HG03558 (cell line): ENCODE results near the gene ARHGEF37.
"Not testable (repeated sequence)": the region's sequence is repeated elsewhere in the genome, so short reads cannot be mapped to it uniquely, and the experiment has no call there.

Experiments
- ATAC-seq: cut with Tn5 transposase; IDR thresholded peaks from one replicate; pipeline ENCODE4 v1.9.1; 2021; ENCODE audit warnings: moderate number of reproducible peaks; ENCODE audit not compliant: unreplicated experiment; ENCODE audit errors: extremely low read depth

Gene ARHGEF37

DNA sequence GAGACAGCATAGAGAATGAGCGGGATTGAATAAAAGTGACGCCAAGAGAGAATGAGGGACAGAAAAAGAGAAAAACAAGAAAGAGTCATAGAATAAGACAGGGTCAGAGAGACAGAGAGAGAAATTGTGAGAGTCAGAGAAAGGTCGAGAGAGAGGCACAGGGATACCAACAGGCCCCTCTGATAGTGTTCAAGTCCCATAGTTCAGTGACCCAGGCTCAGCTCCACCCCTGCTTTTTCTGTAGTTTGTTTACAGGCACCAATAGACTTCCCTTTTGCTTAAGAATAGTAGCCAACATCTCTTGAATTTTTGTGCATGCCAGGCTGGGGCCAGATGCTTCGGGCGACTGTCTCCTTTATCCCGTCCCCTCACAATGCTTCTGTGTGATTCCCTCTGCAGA, 62.5 kb downstream of the ARHGEF37 start:
- no peak for ATAC-seq

DNA sequence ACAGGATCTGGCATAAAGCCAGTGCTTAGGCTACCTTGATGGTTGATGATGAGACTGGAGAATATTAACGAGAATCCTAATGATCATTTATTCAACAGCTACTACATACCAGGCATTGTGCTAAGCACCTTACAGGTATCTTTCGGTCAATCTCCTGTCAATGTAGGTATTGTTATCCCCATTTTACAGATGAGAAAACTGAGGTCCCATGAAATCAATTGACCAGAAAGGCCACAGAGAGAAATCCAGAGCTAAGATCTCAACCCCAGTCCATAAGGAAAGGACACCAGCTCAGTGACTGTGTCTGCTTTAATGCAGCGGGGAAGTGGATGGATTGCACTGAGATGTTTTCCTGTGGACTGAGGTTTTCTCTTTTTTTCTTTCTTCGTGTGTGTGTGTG, 63.3 kb downstream of the ARHGEF37 start:
- ATAC-seq: no peak

DNA sequence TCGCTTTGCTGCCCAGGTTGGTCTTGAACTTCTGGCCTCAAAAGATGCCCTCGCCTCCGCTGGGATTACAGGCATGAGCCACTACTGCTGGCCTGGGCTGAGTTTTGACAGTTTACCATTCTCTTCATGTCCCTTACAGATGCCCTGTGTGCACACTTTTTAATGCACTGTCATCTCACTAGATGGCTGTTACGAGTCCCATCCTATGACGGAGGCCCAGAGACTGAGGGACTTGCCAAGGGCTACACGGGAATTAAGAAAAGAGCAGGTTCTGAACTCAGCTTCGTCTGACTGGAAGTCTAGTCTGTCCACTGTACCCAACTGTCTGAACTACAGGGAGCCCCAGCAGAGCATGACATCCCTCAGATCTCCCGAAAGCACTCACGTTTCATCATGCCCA, 63.9 kb downstream of the ARHGEF37 start:
- no peak for ATAC-seq

DNA sequence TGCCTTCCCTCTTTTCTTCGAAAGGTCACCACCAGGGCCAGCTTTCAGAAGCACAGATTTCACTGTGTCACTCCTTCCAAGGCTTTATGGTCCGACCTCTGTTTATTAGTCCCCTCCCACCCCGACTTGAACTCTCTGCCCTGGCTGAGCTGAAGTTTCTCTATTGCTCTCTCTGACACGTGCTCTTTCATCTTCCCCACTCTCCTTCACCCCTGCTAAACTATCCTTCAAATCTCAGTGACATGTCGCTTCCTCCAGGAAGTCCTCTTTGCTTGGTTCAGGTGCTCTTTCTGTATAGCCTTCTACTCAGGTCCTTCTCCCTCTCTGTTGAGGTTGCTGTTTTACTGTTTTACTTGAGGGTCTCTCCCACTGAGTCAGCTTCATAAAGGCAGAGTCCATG, 64.4 kb downstream of the ARHGEF37 start:
- ATAC-seq: no peak

DNA sequence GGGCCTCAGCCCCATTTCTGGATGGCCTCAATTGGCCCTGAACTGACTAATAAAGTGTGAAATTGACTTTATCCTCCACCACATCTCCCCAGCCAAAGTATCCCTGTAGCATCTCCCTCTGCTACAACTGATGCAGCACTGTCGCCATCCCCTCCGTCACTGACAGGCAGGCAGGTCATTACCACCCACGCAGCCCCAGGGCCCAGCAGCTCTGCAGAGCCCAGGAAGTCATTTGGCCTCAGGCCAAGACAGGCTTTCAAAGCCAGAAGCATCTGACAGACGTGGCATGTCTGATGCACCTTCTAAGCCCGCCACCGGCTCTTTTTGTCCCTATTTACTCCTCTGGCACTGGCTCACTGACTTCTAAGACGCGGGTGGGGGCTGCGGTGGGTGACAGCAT, 65.3 kb downstream of the ARHGEF37 start:
- ATAC-seq: no peak

DNA sequence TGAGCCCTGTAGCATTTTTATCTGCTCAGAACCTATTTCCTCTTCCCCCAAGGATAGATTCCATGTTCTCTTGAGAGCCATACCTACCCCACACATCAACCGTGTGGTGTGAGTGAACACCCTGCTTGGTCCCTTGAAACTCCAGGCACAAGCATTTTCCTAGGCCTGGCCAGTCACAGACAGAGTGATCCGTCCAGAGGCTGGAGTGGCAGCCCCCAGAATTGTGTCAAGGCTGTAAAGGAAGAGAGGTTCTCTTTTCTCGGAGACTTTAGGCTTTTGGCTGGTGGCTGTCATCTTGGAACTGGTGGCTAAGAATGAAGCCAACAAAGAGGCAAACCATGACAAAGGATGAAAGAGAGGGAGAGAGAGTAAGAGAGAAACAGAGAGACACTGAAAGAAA, 66.0 kb downstream of the ARHGEF37 start:
- ATAC-seq: no peak

DNA sequence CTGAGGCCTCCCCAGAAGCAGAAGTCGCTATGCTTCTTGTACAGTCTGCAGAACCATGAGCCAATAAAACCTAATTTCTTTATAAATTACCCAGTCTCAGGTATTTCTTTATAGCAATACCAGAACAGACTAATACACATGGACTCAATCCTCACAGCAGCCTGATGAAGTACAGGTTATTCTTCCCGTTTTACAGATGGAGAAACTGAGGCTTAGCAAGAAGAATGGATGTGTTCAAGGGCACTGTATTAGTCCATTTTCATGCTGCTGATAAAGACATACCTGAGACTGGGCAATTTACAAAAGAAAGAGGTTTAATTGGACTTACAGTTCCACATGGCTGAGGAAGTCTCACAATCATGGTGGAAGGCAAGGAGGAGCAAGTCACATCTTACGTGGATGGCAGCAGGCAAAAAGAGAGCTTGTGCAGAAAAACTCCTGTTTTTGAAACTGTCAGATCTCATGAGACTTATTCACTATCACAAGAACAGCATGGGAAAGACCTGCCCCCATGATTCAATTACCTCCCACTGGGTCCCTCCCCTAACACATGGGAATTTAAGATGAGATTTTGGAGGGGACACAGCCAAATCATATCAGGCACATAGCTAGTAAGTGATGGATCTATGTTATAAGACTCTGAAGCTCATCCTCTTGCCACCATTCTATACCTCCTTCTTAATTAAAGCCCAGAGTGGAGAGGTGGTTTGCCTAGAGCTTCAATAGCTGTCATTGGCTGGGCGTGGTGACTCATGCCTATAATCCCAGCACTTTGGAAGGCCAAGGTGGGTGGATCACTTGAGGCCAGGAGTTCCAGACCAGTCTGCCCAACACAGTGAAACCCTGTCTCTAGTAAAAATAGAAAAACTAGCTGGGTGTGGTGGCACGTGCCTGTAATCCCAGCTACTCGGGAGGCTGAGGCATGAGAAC, 67.4 kb downstream of the ARHGEF37 start:
- ATAC-seq: not testable (repeated sequence)

DNA sequence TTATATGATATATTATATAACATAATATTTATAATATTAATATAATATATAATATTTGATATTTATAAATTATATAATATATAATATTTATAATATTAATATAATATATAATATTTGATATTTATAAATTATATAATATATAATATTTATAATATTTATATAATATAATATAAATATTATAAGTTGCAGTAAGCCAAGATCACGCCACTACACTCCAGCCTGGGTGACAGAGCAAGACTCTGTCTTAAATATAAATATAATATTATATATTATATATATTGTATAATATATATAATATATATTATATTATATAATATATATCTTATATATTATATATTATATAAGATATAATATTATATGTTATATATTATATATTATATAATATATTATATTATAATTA, 68.4 kb downstream of the ARHGEF37 start:
- not testable (repeated sequence) for ATAC-seq

DNA sequence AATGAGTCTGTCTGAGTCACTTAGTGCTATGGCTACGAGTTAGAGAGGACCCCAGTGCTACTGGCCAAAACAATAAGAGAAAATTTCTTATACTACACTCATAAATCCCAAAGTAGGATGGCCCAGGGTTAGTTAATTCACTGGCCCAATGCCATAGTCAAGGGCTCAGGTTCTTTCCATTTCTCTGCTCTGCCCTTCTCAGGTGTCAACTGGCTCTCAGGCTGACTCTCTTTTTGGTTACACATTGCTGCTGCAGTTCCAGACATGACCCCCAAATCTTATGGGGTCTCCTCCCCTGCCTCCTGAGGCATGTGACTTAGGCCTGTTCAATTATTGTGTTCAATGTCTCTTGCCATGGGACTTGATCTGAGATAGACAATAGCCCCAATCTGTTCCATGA, 70.4 kb downstream of the ARHGEF37 start:
- ATAC-seq: no peak

DNA sequence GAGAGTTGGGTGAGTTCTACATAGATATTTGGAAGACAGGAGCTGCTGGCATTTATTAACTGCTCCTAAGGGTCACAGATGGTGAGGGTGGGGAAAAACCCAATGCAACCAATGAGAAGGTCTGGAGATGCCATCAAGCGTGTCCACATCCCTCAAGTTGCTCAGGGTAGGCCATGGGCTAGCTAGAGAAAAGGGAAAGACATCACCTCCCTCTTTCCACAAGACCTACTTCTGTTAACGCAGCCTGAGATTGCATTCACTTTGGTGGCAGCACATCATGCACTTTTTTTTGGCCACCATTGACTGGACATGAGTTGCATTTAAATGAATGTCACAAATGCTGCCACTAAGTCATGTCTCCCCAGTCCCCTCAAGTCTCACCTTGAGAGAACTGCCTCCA, 71.4 kb downstream of the ARHGEF37 start:
- no peak for ATAC-seq

DNA sequence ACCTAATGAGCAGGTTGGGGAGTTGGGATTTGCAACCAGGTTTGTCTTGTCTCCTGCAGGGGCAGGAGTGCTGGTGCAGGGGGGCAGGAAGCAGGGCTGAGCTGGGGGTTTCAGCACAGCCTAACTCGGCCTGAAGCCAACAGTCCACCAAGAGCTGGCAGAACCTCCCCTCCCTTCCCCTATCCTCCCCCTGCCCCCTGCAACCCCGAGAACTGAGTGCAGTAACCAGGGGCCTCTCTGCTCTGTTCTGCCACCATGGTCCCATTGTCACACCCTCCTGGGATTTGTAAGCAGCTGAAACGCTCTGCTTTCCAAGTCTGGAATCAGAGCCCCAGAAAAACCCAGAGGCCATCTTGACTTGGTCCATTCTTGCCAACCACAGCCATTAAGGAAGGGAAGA, 72.9 kb downstream of the ARHGEF37 start:
- ATAC-seq: no peak

DNA sequence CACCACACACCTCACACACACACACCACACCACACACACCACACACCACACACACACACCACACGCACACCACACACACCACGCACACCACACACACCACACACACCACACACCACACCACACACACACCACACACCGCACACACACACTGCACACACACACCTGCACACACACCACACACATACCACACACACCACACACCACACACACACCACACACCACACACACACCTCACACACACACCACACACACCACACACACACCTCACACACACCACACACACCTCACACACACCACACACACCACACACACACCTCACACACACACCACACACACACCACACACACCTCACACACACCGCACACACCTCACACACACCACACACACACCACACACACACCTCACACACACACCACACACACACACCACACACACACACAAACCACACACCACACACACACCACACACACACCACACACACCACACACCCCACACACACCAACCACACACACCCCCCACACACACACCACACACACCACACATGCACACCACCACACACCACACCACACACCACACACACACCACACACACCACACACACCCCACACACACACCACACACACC, 73.7 kb downstream of the ARHGEF37 start:
- no peak for ATAC-seq

DNA sequence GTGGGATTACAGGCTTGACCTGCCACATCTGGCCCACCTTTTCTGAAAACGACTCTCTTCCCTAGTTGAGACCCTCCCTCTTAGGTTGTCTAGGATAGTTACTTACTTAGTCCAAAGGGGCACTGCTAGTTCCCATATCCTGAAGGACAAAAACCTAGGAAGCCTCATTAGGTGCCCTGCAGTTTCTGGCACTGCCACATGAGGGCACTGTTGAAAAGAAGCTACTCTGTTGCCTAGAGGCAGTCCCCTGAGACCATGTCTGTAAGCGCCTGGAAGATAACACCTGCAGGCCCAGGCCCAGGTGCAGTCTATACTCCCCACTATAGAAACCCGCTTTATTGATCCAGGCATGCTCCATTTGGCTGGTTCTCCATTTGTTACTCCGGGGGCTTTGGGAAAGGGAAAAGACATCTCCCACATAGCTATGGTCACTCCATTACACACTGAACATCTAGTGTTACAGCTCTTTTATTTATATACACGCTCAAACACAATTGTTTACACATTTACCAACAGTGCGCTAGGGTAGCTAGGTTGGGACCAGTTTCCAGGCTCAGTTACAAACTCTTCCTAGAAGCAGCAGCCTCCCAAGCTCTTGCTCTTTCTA, 75.4 kb downstream of the ARHGEF37 start:
- no peak for ATAC-seq

DNA sequence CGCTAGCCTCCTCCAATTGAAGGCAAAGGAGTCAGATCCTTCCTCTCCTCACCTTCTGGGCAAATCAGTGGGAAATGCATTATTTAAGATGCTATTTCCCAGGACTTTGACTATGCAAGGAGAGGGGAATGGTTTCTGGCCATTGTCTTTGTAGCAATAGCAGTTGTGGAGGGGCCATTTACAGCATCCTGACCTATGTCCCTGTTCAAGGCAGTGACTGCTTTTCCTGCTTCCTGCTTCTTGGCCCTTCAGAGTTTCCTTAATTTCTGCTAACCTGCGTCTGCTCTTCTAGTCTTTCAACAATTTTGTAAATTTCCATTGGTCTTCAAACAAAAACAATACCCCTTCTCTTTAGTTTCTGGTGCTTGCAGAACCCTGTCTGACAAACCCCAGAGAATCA, 76.0 kb downstream of the ARHGEF37 start:
- ATAC-seq: no peak

DNA sequence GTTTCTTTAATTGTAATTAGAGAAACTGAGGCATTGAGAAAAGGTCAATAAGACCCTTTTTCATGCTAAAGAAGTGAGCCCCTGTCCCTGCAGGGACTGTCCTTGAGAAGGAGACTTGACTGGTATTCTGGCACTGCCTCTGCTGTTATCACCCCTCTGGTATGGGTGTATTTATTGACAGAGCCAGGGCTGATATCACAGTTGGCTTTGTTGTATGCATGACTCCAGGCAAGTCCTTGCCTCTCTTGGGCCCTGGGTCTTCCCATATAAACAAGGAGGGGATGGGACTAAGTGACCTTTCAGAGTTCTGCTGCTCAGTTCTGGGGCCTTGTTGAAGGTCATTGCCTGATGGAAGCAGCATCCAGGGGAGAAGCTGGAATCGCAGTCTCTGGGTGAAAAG, 77.0 kb downstream of the ARHGEF37 start:
- no peak for ATAC-seq

DNA sequence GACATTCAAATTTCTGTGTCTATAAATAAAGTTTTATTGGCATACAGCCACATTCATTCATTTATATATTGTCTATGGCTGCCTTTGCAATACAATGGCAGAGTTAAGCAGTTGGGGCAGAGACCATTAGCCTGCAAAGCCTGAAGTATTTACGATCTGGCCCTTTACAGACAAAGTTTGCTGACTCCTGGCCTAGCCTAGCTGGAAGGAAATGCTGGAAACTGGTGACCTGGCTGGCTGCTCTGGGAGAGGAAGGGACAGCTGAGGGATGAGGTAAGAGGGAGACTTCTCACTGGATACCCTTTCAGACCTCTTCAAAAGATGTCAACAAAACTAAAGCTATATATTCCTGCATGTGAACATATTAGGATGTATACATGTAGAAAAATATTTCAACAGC, 82.8 kb downstream of the ARHGEF37 start:
- no peak for ATAC-seq

DNA sequence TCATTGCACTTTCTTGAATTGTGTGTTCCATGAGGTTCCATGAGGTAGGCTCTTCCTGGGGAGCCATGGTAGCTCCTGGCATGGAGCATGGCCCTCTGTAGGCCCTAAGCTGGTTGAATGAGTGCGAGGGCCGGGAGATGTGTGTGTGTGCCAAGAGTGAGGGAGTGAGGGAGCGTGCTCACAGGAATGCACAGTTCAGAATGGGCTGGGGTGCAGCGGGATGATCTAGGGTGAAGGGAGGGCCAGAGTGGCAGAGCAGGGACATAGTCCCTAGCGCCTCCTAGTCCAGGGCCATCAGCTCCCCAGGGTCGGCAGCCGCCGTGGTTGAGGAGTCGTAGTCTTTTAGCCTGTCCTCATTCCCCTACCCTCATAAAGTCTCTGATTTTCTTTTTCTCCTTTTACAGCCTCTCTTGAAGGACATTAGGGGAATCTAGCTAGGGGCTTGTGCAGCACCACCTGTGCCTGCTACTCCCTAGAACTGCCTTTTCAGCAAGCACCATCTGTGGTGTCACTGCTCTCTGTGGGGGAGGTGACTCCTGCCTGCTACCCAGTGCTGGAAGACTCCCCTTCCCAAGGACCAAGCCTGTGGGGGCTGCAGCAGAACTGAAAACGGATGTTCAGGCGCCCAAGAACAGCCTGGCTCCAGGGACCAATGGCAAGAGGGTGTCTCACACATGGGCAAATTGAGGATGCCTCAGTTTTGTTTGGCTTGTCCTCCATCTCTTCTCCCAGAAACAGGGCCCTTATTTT, 83.5 kb downstream of the ARHGEF37 start:
- no peak for ATAC-seq

DNA sequence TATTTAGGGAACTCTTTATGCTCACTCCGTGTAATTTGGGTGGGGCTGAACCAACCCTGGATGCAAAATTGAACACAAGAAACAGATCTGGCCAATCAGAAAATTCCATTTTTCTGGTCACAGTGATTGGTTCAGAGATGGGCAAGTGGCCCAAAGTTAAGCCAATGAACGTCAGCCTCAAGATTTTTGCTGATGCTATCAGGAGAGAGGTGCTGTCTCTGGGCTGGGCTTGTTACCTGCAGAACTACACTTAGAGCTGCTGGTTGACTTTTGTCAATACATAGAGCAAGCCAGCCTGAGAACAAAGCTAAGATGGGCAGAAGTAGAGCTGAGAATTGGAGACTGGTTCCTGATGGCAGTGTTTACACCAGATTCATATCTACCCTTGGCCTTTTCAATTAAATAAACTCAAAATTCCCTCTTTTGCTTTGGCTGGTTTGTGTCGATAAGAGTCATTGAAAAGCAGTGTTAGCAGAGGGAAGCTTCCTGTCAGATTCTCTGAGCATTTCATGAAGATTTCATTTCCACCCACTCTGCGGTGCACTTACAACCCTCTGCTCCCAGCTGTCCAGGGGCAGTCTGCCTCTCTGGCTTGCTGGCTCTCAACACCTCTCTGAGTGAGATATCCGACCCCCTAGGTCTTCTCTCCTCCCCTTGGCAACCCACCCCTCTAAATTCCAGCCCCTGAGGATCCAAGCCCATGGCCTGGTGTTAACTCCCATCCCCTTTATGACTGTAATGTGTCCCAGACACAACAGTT, 84.3 kb downstream of the ARHGEF37 start:
- no peak for ATAC-seq

DNA sequence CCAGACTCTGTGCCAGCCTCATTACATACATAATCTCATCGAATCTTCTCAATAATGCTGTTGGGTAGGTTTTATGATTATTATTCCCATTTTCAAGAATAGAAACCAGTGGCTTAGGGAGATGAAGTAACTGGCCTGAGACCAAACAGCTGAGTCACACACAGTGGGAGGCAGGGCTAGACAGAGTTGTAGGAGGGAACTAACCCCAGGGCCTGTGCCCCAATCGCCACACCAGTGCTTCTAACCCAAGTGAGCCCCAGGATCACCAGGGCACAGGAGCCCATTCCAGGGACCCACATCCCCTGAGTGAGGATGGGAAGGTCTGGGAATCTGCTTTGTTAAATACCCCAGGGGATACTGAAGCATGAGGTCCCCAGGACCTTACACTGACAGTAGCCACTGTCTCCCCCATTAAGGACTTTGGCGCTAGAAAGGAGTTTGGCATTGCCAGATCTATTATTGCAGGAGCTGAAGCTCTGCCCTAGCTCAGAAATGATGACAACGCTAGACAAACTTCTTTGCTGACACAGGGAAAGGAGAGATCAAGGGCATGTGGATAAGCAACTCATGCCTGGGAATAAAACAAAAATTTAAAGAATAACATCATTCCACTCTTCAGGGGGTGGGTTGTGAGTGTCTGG, 85.0 kb downstream of the ARHGEF37 start:
- no peak for ATAC-seq
